Stimulated activated CD4-positive, alpha-beta T cell treated with anti-CD3 and anti-CD28 coated beads, Interleukin-1b, Interleukin-23, amount 100 ng/mL, for 48 hours (primary cell): ENCODE measurements around the gene GNAQ.
"Not testable (repeated sequence)": the region's sequence is repeated elsewhere in the genome, so short reads cannot be mapped to it uniquely, and the experiment has no call there.

Experiments used
- DNase-seq: peaks from one replicate; pipeline ENCODE4 v3.0.0-alpha.2; 2020

The GNAQ gene

DNA sequence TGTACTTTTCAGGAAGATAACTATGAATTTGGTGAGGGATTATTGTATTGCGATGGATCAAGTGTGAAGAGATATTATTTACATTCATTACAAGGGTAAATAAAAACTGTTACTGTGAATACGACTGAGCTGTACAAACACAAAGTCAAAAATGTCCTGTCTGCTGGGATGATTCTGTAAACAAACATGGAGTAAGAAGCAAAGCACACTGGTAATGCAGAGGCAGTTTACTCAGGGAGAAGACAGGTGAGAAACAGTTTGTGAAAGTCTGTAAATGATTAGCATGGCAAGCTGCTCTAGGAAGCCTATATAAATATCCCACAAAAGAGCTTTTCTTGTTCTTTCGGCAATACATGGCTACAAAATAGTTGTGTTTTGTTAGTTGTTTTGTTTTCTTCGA is 268.0 kb downstream of the GNAQ start:
- no peak for DNase-seq

DNA sequence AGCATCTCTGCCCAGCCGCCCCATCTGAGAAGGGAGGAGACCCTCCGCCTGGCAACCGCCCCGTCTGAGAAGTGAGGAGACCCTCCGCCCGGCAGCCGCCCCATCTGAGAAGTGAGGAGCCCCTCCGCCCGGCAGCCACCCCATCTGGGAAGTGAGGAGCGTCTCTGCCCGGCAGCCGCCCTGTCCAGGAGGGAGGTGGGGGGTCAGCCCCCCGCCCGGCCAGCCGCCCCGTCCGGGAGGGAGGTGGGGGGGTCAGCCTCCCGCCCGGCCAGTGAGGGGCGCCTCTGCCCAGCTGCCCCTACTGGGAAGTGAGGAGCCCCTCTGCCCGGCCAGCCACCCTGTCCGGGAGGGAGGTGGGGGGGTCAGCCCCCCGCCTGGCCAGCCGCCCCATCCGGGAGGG is 270.7 kb downstream of the GNAQ start:
- DNase-seq = not testable (repeated sequence)

DNA sequence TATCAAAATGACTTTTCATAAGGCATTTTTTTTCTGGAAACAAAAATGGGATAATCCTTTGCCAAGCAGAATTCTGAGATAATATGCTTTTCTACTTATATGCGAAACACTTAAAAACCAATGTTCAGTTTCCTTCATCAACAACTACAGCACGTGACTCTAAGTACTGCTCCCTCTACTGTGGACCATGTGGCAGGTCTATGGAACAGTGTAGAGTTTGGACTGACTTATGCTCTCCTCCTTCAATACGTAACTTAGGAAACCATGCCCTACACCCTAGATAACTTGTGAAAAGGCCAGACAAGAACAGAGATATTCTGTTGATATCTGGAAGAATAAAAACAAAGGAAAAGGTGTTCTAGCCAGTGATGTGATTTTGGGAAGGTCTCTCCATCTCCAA is 272.2 kb downstream of the GNAQ start:
- DNase-seq = no peak

DNA sequence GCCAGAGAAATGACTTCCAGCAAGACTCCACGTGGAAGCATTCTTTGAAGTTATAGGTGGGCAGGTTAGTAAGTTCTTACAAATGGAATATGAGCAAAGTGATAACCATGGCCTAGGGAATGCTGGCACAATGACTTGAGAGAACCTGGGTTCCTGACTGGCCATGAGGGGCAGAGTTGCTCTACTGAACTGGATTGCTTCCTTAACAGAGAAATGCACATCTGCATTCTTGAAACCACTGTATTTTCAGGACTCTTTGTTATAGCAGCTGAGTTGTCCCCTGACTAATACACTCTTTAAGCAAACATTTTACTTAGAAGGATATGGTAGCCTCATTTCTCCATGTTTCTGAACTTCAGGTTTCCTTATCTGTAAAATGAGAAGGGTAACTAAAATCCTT is 275.2 kb downstream of the GNAQ start:
- DNase-seq = no peak

DNA sequence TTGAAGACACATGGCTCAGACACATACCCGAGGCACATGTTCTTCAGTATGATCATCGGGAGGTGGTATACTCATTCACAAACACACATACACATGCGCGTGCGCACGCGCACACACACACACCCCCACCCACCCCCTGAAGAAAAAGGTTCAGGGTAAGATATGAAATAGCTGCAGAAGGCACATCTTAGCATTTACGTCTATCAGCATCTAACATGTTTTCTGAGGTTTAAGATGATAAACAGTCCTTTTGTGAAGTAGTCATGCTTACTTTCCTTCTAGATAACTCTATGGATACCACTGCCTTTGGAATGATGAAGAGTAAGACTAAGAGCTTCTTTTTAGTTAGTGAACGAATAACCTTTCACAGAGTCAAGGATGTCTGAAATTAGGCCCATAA is 278.4 kb downstream of the GNAQ start:
- no peak for DNase-seq

DNA sequence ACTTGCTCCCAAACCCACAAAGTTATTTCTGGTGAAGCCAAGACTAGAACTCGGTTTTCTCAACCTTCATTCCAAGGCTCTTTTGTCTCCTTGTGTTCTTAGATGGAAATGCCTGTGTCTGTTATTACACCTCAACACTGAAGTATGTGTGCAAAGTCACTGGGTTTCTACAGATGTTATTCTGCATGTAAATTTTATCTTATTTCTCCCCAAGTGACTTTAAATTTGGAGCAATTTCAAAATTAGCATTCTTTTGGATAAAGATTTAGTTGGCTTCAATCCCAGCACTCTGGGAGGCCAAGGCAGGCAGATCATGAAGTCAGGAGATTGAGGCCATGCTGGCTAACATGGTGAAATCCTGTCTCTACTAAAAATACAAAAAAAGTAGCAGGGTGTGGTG is 279.1 kb downstream of the GNAQ start:
- no peak for DNase-seq

DNA sequence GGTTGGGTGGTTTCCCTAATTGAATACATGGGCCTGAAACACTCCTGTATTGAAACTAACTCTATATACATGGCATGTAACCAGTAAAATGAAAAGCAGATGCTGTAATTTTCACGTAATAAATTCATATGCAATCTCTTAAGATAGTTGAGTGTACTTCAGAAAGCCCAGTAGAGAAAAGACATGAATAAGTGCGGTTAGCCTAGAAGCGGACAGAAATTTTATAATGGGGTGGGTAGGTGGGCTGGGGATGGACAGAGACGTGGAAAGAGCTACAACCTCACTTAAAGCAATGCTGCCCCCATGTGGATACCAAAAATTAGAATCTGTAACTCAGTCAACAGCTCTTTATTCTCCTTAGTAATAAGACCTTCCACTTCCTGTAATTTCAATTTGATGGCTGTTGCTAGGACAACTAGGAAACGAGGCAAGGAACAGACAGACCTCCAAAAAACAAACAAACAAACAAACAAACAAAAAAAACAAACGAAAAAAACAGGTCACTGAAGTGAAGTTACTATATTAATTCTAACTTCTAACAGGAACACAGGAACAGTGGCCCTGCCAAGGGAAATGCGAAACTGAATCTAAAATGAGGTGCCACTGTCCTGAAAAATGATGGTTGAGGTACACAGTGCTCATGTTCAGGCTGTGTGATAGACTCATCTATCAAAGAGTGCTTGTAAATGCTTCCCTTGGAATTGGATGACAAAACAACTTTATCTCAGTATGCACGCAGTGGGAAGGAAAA is 280.1 kb downstream of the GNAQ start:
- no peak for DNase-seq

DNA sequence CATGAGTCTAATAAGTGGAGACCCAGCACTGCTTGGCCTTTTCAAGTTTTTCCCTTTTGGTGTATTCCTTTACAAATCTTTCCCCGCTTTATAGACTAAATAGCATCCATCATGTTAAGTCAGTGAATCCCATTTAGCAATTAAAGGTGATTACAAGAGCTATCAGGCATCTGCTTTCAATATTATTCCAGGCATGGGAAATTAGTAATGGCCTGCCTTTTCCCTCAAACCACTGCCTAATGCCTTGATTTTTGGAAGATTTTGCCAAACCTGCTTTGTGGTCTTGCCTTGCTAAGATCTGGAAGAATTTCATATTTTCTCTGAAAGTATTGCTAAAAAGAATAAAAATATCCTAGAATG is 280.6 kb downstream of the GNAQ start:
- no peak for DNase-seq

DNA sequence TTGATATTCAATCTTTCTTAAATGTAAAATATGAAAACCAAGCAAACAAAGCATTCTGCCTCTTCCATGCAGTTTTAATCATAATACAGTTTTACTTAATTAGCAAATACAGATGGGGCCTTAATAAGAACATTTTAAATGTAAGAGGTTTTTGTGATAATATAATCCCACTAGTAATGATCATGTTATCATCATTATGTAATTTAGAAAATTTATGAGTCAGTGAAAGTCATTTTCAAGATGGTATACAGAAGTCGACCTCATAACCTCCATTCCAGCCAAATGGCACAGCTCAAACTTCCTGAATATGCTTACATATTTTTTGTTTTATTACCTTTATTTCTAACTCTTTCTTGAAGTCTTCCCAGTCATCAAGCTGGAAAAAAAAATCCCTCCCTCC is 281.3 kb downstream of the GNAQ start:
- DNase-seq = no peak

DNA sequence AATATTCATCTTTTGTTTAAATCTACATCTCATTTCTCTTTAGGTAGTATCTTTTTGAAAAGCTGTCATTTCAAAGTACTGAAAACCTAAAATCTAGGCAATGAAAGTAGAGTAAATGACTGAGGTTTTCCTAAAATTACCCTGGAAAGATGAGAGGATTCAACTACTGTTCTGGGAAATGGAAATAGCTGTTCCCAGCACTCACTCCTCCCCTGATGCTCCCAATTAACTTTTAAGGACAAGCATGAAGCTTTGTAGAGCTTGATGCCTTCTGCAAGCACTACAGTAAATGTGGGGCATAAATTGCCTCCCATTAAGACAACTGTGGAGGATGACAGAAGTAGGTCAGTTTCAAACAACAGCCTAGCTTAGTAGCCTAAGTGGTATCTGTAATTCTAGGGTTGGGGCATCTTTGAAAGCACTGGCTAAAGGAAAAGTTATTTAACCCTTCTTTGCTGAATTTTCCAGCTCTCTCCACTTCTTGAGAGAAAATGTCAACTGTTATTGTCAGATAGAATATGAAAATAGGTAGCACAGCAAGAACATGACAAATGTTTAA is 283.3 kb downstream of the GNAQ start:
- no peak for DNase-seq

DNA sequence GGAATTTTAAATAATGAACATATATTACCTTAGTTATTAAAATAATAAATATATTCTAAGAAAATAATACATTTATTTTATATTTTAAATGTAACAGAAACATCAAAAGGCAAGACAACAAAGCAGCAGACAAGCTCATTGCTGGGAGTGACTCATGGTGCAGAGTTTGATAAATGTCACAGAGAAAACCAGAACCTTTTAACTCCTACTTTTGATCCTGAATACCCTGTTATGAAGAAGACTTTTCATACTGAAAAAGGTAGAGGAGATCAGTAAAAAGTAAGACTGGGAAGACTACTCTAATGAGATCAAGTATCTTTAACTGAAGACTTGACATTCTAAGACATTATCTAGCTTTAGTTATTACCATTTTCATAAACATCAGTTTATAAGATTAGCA is 284.4 kb downstream of the GNAQ start:
- DNase-seq = no peak

DNA sequence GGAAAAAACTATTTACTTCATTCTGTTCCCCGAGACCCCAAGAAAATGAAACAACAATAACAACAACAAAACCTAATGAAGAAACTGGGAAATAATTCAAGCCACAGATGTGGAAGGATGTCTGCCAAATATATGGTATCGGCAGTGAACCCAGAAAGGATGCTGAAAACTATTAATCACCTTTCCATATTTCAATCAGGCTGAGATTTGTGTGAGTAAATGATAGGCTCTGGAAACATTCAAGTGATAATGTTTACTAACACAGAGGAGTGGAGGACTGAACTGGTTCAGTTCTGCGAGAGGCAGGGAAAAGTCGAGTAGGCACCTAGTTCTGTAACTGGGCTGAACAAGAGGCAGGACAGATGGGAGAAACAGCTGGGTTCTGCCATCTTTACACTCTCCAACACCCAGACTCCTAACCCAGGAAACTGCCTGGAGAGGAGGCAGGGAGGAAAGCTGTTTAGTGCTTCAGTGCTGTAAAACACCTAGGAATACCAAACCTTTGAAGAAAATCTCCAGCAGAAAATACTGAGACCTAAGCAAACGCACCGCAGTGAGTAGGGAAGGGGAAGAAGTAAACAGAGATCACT is 286.7 kb downstream of the GNAQ start:
- no peak for DNase-seq

DNA sequence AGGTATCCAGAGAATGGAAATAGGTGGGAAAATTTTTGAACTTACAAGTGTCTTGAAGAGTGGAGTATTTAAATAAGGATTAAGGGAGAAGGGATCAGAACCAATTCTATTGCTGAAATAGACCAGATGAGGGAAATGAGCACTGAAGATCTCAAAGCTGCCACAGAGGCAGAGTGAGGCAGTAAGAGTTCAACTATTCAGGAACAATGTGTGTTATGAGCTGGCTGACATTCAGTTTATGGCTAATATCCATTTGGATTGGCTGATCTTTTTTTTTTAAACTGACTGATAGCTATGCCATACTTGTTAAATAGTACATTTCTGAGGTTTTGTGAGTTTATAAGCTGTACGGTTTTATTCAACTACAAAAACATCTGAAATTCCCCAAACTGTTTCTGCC is 288.2 kb downstream of the GNAQ start:
- DNase-seq = no peak

DNA sequence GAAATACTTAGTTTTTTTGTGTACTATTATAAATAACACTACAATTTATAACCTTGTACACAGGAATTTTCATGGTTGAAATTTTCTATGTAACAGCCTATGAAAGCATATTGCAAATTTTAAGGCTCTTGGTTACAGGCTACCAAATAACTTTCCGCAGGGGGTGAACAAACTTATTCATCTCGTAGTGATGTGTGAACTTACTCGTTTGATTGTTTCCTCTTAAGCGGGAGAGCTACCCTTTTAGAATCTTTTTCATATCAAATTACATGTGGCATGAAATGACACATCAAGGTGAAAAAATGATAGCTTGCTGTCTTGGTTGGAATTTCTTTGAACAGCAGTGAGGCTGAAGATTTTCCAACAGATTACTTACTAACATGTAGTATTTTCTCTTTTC is 292.7 kb downstream of the GNAQ start:
- DNase-seq = no peak

DNA sequence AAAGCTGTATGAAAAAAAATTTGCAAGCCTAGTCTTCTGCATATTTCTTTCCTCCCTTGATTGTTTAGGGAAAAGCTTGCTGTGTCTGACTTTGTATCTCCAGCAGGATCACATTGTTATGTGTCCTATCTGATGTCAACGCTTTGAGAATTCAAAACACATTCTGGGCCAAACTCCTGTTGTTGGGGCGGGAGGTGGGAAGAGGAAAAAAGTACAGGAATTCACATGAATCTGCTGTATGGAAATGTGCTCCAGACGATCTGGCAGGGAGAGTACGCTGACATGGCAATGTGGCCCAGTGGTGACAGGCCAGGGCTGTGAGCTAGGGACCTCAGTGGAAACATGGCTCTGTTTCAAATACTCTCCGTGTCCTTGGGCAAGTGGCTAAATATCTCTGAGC is 296.1 kb downstream of the GNAQ start:
- DNase-seq = no peak

DNA sequence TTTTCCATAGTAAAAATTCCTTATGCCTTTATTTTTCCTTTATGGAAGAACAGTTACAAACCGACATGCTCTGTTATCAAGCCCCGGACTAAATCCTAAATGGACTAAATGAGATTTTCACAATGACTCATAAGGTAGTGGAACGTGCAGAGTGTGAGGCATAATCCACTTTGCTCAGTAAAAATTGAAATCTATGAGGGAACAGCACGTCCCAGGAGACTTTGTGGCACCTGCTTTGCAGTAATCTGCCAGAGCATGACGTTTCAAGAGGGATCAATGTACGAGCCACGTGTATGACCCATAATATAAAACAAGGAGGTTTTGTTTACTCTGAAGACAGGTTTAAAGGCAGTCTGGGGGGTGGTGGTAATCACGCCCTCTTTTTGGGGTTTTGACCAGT is 299.7 kb downstream of the GNAQ start:
- no peak for DNase-seq

DNA sequence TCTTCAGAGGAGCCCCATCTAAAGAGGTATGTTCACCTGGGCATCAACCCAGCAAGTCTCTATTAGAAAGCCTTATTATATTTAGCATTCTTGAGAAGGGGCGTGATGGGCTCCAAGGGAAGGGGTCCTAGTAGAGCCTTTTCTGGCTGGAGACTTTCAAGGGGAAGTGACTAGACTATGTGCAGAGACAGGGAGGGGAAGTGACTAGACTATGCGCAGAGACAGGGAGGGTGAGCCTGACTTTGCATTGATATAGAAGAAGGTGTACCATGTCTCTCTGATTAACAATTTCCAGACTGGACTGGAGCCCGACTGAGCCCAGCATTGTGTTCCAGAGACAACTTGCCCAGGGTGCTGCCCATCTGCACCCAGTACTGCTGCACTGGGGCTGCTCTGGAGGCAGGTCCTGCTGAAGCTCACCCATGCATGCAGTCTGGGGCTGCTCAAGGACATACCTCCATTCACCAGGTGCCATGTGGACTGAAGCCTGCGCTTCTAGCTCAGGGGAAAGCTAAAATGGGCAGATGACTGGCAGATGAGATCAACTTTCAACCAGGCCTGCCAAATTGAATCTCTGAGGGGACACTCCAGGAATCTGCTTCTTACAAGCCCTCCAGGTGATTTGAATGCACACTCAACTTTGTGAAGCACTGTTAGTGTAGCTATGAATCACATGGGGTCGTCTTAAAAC is 300.5 kb downstream of the GNAQ start:
- no peak for DNase-seq

DNA sequence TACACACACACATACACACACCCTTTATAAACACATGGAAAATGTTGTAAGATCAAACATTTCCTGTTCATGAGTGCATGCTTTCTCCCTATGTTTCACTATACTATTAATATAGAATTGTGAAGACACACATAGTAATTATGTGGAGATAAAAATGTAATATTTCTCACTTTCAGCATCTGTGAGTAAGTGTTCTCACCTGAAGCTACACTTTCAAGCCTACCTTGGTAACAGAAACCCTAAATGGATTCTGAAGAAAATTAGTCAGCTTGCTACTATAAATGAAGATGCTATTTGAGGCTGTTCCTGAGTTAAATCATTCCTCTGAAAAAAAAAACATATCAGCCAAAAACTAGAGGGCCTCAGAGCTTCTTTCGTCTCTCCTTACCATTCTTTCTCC is 302.4 kb downstream of the GNAQ start:
- DNase-seq = no peak

DNA sequence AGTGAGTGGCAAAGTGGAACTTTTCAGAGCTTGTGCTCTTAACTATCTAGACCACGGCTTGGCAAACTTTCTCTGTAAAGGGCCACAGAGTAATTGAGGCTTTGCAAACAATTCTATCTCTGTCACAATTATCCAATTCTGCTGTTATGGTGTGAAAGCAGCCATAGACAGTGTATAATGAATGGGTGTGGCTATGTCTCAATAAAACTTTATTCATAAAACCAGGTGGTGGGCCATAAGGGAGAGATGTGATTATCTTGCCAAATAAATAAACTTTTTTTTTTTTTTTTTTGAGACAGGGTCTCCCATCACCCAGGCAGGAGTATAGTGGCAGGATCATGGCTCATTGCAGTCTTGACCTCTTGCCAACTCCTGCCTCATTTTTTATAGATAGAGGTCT is 304.8 kb downstream of the GNAQ start:
- DNase-seq = no peak

DNA sequence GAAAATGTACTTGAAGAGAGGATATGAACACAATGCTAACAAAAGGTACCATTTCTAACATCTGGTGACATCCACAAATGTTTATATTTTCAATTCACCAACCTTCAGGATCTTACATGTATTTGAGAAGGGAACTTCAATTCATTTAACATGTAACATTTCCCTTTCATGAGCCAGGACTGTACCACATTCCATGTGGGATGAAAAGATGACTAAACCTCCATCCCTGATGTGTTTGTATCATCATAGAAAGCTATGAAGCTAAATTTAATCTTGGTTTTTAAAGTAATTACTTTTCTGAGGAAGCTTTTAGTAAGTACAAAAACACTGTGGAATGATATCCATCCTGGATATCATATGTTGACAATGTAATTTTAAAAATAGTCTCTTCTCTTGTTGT is 305.3 kb downstream of the GNAQ start:
- no peak for DNase-seq

DNA sequence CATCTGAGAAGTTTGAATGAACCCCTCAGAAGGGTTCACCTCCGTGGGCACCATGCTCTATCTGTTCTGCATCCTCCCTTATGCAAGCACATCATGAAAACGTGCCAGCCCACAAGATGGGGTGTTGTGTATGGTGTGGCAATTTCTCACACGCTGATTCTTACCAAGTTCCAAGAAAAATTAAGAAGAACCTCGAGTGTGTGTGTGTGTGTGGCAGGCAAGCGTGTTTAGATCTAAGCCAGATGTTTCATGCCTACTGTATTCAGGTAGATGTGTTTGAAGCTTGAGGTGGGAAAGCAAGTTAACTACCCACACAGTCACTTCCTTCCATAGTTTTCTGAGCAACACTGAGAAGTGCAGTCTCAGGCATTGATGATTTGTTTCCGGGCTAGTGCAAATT is 305.8 kb downstream of the GNAQ start:
- DNase-seq = peak; percentile 49

DNA sequence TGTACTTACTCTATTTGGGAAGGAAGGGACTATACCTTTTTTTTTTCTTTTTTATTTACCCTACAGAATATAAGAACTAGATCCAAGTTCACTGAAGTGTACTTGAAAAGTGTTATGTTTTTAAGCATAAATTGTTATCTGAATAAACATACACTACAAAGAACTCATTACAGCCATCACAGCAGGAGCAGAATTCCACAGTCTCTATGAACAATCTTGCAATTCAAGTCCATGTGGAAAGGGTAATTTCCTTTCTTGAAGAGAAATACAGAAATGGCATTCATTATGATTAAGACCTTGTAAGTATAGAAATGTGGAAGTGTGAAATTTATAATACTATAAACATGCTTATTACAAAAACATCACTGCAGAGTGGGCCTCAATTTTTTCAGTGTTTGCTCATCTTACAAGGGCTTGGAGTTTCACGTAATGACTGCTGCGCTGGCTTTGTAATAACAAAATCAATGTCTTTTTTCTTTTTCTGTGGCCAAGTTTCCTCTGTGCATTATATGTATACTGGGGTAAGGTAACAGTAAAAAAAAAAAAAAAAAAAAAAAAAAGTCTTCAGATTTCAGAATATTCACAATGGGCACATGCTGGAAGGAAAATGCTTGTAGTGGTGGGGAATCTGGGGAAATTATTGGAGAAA is 306.4 kb downstream of the GNAQ start:
- DNase-seq = no peak

DNA sequence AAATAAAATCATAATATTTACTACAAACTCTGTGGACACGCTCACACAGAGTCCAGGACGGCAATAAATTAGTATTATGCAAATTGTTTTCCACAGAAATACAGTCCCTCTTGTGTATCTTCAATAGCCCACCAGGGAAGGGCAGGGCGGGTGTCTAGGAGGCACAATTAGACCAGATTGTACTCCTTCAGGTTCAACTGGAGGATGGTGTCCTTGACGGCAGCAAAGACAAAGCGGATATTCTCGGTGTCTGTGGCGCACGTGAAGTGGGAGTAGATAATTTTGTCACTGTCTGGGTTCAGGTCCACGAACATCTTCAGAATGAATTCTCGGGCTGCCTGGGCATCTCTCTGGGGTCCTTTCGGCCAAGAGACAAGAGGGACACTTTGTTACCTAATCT is 310.5 kb downstream of the GNAQ start:
- not testable (repeated sequence) for DNase-seq

DNA sequence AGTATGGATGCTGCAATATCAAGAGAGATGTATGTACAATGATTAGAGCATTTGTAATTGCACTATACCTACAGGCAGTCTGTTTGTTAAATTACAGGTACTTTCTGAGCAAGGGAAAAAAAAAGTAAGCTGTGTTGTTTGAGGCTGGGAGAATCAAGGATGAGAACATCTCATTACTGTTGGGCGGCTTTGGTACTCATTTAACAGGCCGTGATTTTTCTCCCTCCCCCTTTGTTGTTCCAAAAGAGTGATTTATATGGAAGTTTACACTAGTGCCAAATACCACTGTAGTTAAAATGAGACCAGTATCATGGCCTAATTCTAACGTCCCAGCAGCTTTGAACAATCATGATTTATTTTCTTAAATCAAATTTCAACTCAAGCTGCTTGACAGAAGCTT is 312.3 kb downstream of the GNAQ start:
- no peak for DNase-seq
